ENCODE data around the gene FBXO34.

The FBXO34 gene

DNA sequence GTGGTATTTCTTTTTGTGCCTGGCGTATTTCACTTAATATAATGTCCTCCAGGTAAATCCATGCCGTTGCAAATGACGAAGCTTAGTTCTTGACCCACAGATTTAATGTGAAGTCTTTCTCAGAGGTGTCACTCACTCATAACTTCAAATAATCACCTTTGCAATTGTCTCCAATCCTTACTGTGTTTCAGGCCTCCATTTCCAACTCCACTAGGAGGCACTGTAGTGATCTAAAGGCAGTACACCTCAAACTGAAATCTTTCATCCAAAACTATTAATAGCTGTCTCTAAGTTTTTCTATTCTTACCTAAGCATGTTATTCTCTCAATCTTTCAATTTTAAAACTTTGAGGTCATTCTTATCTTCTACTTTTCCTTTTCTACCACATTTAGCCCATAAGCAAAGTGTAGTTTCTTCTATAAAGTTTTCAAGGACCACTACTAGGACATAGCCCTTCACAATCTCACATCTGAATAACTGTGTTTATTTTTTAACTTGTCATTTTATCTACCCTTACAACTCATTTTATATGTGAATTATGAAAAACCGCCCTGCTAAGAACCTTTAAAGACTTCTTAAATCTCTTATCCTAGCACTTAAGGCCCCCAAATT lies 25.5 kb upstream of the FBXO34 start:
- no peak overlapping the region for H4K5ac ChIP-seq (ENCODE audit: low read length)
- no peak overlapping the region for H2AK5ac ChIP-seq (ENCODE audit: low read length)
- H3K4me2 ChIP-seq (ENCODE audit: low read length), result no peak overlapping the region
- H3K4me3 ChIP-seq (ENCODE audit: low read length), result no peak overlapping the region
- H3K36me3 ChIP-seq (ENCODE audit: control insufficient read depth, insufficient read depth, low read length), result no peaks in the 10 kb centered on the region
- WGBS (ENCODE audit: extremely low coverage, insufficient coverage, low lambda C conversion rate), result no CpG with 5 or more reads among the region's 4 CpGs
- no peak overlapping the region for H3K18ac ChIP-seq (ENCODE audit: low read length)
- H3K56ac ChIP-seq (ENCODE audit: low read length), result no peak overlapping the region
- no peak overlapping the region for H2BK120ac ChIP-seq (ENCODE audit: low read depth, low read length)
- no peak overlapping the region for H3K23ac ChIP-seq (ENCODE audit: low read length)
- DNase-seq, result peak; percentile 43
- no peaks in the 10 kb centered on the region for H3K4me1 ChIP-seq (ENCODE audit: control insufficient read depth, low read depth, low read length)
- no peak overlapping the region for H4K8ac ChIP-seq (ENCODE audit: low read depth, low read length)
- H2BK15ac ChIP-seq (replicated peaks; ENCODE audit: low read depth), result no peak overlapping the region
- no peak overlapping the region for H3K27ac ChIP-seq (ENCODE audit: low read depth, low read length)
- no peaks in the 10 kb centered on the region for H3K79me2 ChIP-seq (ENCODE audit: control insufficient read depth, insufficient read depth, low read length)
- no peak overlapping the region for H3K9ac ChIP-seq (ENCODE audit: low read length)
- no peak overlapping the region for H3K4ac ChIP-seq (ENCODE audit: low read depth, low read length)
- H3K79me1 ChIP-seq (ENCODE audit: low read length), result no peaks in the 10 kb centered on the region
- no peak overlapping the region for H2BK5ac ChIP-seq (ENCODE audit: low read length)
- no peaks in the 10 kb centered on the region for H3K27me3 ChIP-seq (ENCODE audit: insufficient read depth, low read length, poor library complexity)

DNA sequence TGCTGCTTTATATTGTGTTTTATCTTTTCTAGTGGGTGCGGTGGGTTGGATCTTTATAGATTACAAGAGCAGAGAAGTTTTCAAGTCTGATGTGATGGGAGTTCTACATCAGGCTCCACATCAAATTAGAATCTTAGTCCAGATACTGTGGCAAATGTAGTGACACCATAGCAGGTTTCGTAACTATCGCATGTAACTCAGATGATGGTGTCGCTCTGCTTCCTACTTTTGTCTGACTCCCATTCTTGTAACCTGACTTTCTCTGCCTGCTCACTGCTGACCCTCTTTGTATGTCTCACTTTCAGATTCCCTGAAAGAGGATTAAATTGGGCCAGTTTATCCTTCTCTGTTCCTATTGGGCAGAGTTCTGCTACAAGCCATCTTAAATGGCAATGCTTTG lies 22.8 kb upstream of the FBXO34 start:
- Histone ChIP-seq H3K79me1 (ENCODE audit: low read length) (no peaks in the 10 kb centered on the region), H3K79me2 (ENCODE audit: control insufficient read depth, insufficient read depth, low read length) (no peaks in the 10 kb centered on the region), H2BK5ac (ENCODE audit: low read length) (no peak overlapping the region), H3K4ac (ENCODE audit: low read depth, low read length) (no peak overlapping the region), H3K9ac (ENCODE audit: low read length) (no peak overlapping the region), H2BK15ac (replicated peaks; ENCODE audit: low read depth) (no peak overlapping the region), H3K4me2 (ENCODE audit: low read length) (no peak overlapping the region), H3K4me3 (ENCODE audit: low read length) (no peak overlapping the region), H3K56ac (ENCODE audit: low read length) (no peak overlapping the region), H3K27ac (ENCODE audit: low read depth, low read length) (no peak overlapping the region), H3K18ac (ENCODE audit: low read length) (no peak overlapping the region), H4K5ac (ENCODE audit: low read length) (no peak overlapping the region), H4K8ac (ENCODE audit: low read depth, low read length) (no peak overlapping the region), H3K23ac (ENCODE audit: low read length) (no peak overlapping the region), H3K4me1 (ENCODE audit: control insufficient read depth, low read depth, low read length) (no peaks in the 10 kb centered on the region), H2AK5ac (ENCODE audit: low read length) (no peak overlapping the region), H3K27me3 (ENCODE audit: insufficient read depth, low read length, poor library complexity) (no peaks in the 10 kb centered on the region), H3K36me3 (ENCODE audit: control insufficient read depth, insufficient read depth, low read length) (no peaks in the 10 kb centered on the region), H2BK120ac (ENCODE audit: low read depth, low read length) (no peak overlapping the region)
- no peak for DNase-seq
- no CpG with 5 or more reads among the region's 4 CpGs for WGBS (ENCODE audit: extremely low coverage, insufficient coverage, low lambda C conversion rate)

DNA sequence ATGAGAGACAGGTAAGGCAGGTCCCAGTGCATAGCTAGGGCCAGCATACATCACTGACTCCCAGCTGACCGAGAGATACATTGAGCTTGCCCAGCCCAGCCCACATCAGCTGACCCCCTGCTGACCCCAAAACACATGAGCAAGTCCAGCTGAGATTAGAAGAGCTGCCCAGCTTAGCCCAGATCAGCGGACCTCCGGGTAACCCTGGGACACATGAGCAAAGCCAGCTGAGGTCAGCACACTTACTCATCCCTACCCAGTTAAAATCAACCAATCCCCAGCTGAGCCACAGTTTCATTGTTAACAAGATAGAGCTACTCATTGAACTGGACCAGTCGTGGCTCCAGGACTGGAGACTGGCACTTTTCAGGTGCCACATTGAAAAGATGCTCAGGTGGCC lies 21.8 kb upstream of the FBXO34 start:
- Histone ChIP-seq H2BK5ac (ENCODE audit: low read length) (no peak overlapping the region), H3K18ac (ENCODE audit: low read length) (no peak overlapping the region), H3K4me3 (ENCODE audit: low read length) (no peak overlapping the region), H4K8ac (ENCODE audit: low read depth, low read length) (no peak overlapping the region), H2AK5ac (ENCODE audit: low read length) (no peak overlapping the region), H3K23ac (ENCODE audit: low read length) (no peak overlapping the region), H3K4ac (ENCODE audit: low read depth, low read length) (no peak overlapping the region), H3K4me2 (ENCODE audit: low read length) (no peak overlapping the region), H3K9ac (ENCODE audit: low read length) (no peak overlapping the region), H3K4me1 (ENCODE audit: control insufficient read depth, low read depth, low read length) (no peaks in the 10 kb centered on the region), H3K36me3 (ENCODE audit: control insufficient read depth, insufficient read depth, low read length) (no peaks in the 10 kb centered on the region), H2BK120ac (ENCODE audit: low read depth, low read length) (no peak overlapping the region), H3K56ac (ENCODE audit: low read length) (no peak overlapping the region), H3K79me2 (ENCODE audit: control insufficient read depth, insufficient read depth, low read length) (no peaks in the 10 kb centered on the region), H3K27ac (ENCODE audit: low read depth, low read length) (no peak overlapping the region), H2BK15ac (replicated peaks; ENCODE audit: low read depth) (no peak overlapping the region), H3K27me3 (ENCODE audit: insufficient read depth, low read length, poor library complexity) (no peaks in the 10 kb centered on the region), H3K79me1 (ENCODE audit: low read length) (no peaks in the 10 kb centered on the region), H4K5ac (ENCODE audit: low read length) (no peak overlapping the region)
- DNase-seq, result no peak
- WGBS (ENCODE audit: extremely low coverage, insufficient coverage, low lambda C conversion rate), result no CpG with 5 or more reads among the region's 4 CpGs

DNA sequence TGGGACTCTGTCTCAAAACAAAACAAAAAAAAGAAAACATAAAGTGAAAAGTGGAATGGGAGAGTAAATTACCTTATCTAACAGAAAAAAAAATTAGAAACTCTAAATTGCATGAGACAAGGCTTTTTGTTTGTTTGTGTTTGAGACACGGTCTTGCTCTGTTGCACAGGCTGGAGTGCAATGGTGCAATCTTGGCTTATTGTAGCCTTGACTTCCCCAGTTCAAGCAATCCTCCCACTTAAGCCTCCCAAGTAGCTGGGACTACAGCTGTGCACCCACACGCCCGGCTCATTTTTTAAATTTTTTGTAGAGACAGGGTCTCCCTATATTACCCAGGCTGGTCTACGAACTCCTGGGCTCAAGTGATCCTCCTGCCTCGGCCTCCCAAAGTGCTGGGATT lies 17.9 kb upstream of the FBXO34 start:
- H3K36me3 ChIP-seq (ENCODE audit: control insufficient read depth, insufficient read depth, low read length), result no peaks in the 10 kb centered on the region
- H3K4me2 ChIP-seq (ENCODE audit: low read length), result no peak overlapping the region
- no peak overlapping the region for H3K18ac ChIP-seq (ENCODE audit: low read length)
- H3K4me3 ChIP-seq (ENCODE audit: low read length), result no peak overlapping the region
- H3K27ac ChIP-seq (ENCODE audit: low read depth, low read length), result no peak overlapping the region
- H3K4ac ChIP-seq (ENCODE audit: low read depth, low read length), result no peak overlapping the region
- H3K79me1 ChIP-seq (ENCODE audit: low read length), result no peaks in the 10 kb centered on the region
- no peak overlapping the region for H3K56ac ChIP-seq (ENCODE audit: low read length)
- no peaks in the 10 kb centered on the region for H3K79me2 ChIP-seq (ENCODE audit: control insufficient read depth, insufficient read depth, low read length)
- no peaks in the 10 kb centered on the region for H3K4me1 ChIP-seq (ENCODE audit: control insufficient read depth, low read depth, low read length)
- no peak overlapping the region for H2BK120ac ChIP-seq (ENCODE audit: low read depth, low read length)
- no peak overlapping the region for H4K5ac ChIP-seq (ENCODE audit: low read length)
- no peak overlapping the region for H4K8ac ChIP-seq (ENCODE audit: low read depth, low read length)
- H2BK15ac ChIP-seq (replicated peaks; ENCODE audit: low read depth), result no peak overlapping the region
- no peaks in the 10 kb centered on the region for H3K27me3 ChIP-seq (ENCODE audit: insufficient read depth, low read length, poor library complexity)
- no peak overlapping the region for H3K23ac ChIP-seq (ENCODE audit: low read length)
- no peak overlapping the region for H2BK5ac ChIP-seq (ENCODE audit: low read length)
- no peak for DNase-seq
- no peak overlapping the region for H3K9ac ChIP-seq (ENCODE audit: low read length)
- no CpG with 5 or more reads among the region's 5 CpGs for WGBS (ENCODE audit: extremely low coverage, insufficient coverage, low lambda C conversion rate)
- H2AK5ac ChIP-seq (ENCODE audit: low read length), result no peak overlapping the region

DNA sequence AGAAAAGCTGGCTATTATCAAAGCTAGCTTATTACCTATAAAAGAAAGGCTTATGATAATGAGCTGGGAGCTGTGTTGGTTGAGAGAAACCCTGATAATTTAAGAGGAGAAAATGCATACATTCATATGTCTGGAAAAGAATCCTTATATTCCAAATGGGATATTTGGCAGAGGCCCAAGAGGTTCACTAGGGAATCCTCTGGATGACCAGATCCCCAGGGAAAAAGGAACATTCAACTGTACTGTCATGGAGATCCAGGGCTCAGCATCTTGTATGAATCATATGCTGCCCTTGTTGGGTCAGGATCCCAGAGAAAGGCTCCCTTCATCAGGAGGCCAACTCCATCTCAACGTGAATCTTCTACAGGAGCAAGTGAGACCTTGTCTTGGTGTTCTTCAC lies 16.6 kb upstream of the FBXO34 start:
- H3K4me2 ChIP-seq (ENCODE audit: low read length), result no peak overlapping the region
- no peak overlapping the region for H3K23ac ChIP-seq (ENCODE audit: low read length)
- no peak overlapping the region for H3K9ac ChIP-seq (ENCODE audit: low read length)
- no peak overlapping the region for H2BK120ac ChIP-seq (ENCODE audit: low read depth, low read length)
- no peak overlapping the region for H3K18ac ChIP-seq (ENCODE audit: low read length)
- H3K27ac ChIP-seq (ENCODE audit: low read depth, low read length), result no peak overlapping the region
- H3K36me3 ChIP-seq (ENCODE audit: control insufficient read depth, insufficient read depth, low read length), result no peaks in the 10 kb centered on the region
- H3K79me2 ChIP-seq (ENCODE audit: control insufficient read depth, insufficient read depth, low read length), result no peaks in the 10 kb centered on the region
- no peak overlapping the region for H4K8ac ChIP-seq (ENCODE audit: low read depth, low read length)
- no peak overlapping the region for H3K4me3 ChIP-seq (ENCODE audit: low read length)
- H3K4ac ChIP-seq (ENCODE audit: low read depth, low read length), result no peak overlapping the region
- no peak overlapping the region for H2BK5ac ChIP-seq (ENCODE audit: low read length)
- H3K27me3 ChIP-seq (ENCODE audit: insufficient read depth, low read length, poor library complexity), result no peaks in the 10 kb centered on the region
- H3K4me1 ChIP-seq (ENCODE audit: control insufficient read depth, low read depth, low read length), result no peaks in the 10 kb centered on the region
- H2BK15ac ChIP-seq (replicated peaks; ENCODE audit: low read depth), result no peak overlapping the region
- no peak overlapping the region for H3K56ac ChIP-seq (ENCODE audit: low read length)
- DNase-seq, result no peak
- H2AK5ac ChIP-seq (ENCODE audit: low read length), result no peak overlapping the region
- no CpG with 5 or more reads among the region's 1 CpG for WGBS (ENCODE audit: extremely low coverage, insufficient coverage, low lambda C conversion rate)
- H3K79me1 ChIP-seq (ENCODE audit: low read length), result no peaks in the 10 kb centered on the region
- no peak overlapping the region for H4K5ac ChIP-seq (ENCODE audit: low read length)

DNA sequence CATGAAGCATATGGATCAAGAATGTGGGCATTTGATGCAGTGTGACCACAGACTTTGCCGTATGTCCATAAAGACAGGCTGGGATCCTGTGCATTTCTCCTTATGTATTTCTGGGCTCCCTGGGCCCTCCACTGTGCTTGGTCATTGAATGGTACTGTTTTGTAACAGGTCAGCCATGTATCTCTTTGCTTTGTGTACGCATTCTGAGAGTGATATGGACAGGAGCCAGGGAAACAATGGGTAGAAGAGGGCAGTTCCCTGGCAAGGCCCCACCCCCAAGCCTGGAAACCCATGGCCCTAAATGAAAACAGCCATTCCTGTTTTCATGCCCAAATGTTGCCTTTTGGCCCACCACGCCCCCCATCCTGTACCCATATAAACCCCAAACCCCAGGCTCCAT lies 15.2 kb upstream of the FBXO34 start:
- WGBS (ENCODE audit: extremely low coverage, insufficient coverage, low lambda C conversion rate), result no CpG with 5 or more reads among the region's 3 CpGs
- Histone ChIP-seq H2BK120ac (ENCODE audit: low read depth, low read length) (no peak overlapping the region), H3K4ac (ENCODE audit: low read depth, low read length) (no peak overlapping the region), H3K36me3 (ENCODE audit: control insufficient read depth, insufficient read depth, low read length) (no peaks in the 10 kb centered on the region), H3K4me1 (ENCODE audit: control insufficient read depth, low read depth, low read length) (no peaks in the 10 kb centered on the region), H3K79me1 (ENCODE audit: low read length) (no peaks in the 10 kb centered on the region), H3K27ac (ENCODE audit: low read depth, low read length) (no peak overlapping the region), H3K18ac (ENCODE audit: low read length) (no peak overlapping the region), H3K9ac (ENCODE audit: low read length) (no peak overlapping the region), H2AK5ac (ENCODE audit: low read length) (no peak overlapping the region), H2BK5ac (ENCODE audit: low read length) (no peak overlapping the region), H4K8ac (ENCODE audit: low read depth, low read length) (no peak overlapping the region), H3K27me3 (ENCODE audit: insufficient read depth, low read length, poor library complexity) (no peaks in the 10 kb centered on the region), H3K79me2 (ENCODE audit: control insufficient read depth, insufficient read depth, low read length) (no peaks in the 10 kb centered on the region), H3K4me3 (ENCODE audit: low read length) (no peak overlapping the region), H4K5ac (ENCODE audit: low read length) (no peak overlapping the region), H3K4me2 (ENCODE audit: low read length) (no peak overlapping the region), H2BK15ac (replicated peaks; ENCODE audit: low read depth) (no peak overlapping the region), H3K56ac (ENCODE audit: low read length) (no peak overlapping the region), H3K23ac (ENCODE audit: low read length) (no peak overlapping the region)
- no peak for DNase-seq
